GDM1 (cell line): ENCODE data around the gene UBE2J2.
A peak's percentile ranks its signal among the peaks of the same experiment; 100 is the strongest.

Experiments used
- DNase-seq: peaks from one replicate; lab custom pipeline; 2025; lab: John Stamatoyannopoulos, UW

Gene UBE2J2

DNA sequence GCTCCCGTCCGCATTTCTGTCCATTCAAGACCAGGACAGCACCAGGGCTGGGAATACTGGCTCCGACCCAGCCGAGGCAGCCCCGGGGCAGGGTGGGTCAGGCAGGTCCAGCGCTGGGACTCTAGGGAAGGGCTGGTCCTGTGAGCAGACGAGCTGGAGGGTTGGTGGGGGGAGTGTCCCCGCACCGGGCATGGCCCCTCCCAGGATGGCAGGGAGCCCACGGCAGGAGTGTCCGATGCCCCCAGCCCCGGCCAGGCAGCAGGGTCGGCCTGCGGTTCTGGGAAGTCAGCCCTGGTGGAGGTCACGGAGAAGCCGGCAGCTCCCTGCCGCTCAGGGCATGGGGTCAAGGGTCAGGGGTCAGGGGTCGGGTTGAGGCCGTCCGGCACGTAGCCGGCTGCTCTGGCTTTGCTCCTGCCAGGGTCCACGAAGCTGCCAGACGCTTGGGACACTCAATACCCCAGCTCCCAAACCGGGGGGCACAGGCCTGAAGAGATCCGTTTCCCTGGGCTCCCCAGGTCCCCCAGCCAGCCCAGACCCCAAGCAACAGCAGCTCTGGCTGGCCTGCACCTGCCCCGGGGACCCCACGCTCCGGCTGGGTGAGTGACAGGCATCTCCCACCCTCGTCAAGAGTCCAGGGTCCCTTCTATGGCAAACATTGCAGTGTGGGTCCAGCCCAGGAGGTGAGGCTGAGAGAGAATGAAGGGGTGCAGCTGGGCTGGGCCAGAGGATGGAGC, 33.9 kb downstream of the UBE2J2 start:
- DNase-seq, result no peak

DNA sequence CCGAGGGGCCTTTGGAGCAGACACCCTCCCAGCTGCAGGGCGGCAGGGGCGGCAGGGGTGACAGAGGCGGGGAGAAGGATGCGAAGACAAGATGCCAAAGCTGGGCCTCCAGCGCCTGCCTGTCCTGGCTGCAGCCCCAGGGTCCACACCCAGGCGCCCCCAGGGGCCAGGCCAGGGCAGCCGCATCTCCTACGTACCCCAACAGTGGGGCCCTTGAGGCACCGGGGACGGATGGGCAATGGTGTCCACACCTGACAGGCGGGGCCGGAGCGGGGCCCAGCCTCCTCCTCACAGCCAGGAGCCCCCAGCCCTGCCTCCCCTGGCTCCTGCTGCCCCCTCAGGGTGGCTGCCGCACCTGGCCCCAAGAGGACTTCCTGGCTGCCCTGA, 34.4 kb downstream of the UBE2J2 start:
- DNase-seq, result no peak

DNA sequence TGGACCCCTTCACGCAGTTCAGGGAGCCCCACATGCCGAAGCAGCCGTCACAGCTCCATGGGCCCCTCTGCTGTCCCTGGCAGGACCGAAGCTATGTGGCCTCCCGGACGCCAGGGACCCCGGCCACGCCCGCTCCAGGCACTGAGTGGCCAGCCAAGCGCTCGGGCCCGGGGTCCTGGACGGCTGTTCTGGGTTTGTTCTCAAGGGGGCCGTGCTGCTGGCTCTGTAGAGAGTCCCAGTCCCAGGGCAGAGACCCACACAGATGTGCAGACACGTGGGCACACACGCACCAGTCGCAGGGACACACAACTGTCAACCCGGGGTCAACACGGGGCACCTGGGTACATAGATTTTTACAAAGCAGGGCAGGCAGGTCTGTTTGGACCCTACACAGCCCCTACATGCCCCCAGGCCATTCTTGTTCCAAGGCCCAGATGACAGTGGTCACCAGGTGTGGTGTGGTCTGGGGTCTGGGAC, 34.9 kb downstream of the UBE2J2 start:
- DNase-seq, result no peak

DNA sequence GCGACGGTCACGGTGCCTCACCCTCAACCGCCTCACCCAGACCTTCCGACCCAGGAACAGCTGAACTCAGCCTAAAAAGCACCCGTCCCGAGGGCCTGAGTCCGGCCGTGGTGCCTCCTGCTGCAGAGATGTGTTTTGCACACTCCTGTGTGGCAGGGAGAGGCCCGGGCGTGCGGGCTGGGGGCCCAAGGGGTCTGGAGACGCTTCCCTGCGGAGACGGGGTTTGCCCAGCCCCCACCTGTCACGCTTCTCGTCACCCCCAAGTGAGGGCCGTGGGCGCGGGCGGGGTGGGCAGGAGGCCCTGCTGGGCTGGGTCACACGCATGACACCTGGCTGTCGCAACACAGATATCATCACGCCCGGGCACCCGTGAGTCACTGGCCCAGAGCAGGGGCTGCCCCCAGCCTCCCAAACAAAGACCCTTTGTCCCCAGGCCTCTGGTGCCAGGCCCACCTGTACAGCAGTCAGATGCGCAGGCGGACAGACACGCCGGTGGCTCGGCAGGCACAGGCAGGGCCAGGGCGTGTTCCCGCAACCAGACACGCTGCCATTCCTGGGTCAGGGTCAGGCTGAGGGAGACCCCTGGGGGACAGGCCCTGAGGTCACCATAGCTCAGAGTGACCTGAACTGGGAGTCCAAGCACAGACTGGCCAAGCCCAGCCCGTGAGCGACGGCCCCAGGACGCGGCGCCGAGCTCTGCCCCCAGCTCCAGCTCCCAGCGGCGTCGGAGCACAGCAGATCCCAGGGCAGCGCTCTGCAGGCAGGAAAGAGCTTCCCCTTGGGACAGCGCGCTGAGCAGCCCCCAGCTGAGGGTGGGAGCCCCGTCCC, 35.6 kb downstream of the UBE2J2 start:
- no peak for DNase-seq

DNA sequence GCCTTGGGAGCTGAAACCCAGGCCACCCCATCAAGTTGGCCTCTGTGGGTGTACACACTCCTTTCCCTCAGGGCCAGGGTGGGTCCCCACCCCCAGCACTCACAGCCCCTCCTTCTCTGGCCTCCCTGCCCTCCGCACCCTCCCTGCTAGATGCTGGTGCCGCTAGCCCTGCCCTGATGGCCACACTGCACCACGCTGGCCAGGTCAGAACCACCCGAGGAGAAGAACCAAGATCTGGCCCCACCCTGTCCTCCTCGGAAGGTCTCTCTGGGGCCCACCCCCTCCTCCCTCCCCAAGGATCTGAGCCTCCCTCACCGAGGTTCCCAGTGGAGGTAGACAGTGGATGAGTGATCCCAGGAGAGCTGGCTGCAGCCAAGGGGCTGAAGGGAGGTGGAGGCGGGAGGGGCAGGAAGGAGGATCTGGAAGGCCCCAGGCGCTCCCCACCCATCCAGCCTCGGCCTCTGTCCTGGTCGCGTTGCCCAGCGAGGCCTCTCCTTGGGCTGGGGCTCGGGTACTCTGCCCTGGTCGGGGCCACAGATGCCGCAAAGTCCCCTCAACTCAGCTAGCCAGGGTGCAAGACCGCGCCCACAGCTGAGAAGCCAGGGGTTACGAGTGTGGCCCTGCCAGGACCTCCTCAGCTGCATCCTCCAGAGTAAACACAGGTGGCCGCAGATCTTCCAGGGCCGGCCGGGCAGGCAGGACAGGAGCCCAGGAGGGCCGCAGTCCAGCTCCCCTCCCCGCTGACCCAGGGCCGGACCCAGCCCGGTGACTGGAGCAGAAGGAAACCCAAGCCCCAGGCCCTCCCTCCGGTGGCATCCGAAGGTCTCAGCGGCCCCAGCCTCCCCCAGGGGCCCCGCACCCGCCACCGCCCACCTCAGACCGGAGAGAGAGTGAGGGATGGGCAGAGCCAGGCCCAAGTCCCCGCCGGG, 36.4 kb downstream of the UBE2J2 start:
- DNase-seq, result no peak

DNA sequence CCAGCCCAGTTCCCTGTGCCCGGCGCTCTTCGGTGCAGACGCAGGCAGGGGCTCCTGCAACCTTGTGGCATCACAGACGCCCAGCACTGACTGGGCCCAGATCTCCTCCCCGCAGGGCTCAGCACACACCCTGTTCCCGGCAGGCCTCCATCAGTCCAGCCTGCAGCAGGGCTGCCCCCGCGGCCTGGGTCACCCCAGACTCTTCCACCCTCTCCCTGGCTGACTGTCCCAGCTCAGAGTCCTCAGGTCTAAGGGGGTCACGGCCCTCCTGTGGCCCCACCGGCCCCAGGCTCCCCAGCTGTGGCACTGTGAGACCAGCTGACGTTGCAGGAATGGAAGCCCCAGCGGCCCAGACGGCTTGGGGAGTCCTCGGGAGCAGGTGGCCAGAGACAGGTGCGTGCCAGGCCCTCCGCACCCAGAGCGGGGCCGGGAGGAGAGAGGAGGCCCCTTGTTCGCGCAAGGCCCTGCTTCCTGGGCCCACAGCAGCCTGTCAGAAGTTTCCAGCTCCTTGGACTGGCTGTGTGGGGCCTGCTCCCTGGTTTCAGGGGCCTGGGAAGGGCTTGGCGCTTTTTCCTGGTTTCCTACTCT, 37.4 kb downstream of the UBE2J2 start:
- no peak for DNase-seq

DNA sequence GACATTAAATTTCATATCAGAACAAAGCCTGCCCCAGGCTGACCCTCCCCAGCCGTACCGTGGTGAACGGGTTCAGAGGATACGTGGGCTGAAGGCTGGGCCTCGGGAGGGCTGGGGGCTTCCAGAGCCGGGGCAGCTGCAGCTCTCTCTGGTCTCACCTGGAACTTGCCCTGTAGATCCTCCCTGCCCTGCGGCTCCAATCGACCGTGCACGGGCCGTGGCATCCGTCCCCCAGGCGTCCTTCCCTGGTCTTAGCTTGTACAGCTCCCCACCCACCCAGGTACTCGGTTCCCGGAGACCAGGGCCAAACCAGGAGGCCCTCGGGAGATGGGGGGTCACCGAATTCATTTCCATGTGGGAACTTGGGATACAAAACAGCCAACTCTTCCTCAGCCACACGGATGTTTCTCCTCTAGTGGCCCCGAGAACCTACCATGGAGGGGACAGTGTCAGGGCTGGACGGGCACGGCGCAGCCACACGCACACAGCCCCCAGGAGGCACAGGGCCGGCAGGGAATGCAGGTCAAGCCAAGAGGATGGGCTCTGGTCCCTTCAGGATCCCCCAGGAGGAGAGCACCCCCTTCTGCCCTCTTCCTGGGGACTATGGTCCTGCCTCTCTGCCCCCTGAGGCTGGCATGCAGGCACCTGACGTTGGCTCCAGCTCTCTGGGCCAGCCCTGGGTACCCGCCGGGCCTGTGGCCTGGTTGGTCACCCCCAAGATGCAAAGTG, 38.5 kb downstream of the UBE2J2 start:
- no peak for DNase-seq

DNA sequence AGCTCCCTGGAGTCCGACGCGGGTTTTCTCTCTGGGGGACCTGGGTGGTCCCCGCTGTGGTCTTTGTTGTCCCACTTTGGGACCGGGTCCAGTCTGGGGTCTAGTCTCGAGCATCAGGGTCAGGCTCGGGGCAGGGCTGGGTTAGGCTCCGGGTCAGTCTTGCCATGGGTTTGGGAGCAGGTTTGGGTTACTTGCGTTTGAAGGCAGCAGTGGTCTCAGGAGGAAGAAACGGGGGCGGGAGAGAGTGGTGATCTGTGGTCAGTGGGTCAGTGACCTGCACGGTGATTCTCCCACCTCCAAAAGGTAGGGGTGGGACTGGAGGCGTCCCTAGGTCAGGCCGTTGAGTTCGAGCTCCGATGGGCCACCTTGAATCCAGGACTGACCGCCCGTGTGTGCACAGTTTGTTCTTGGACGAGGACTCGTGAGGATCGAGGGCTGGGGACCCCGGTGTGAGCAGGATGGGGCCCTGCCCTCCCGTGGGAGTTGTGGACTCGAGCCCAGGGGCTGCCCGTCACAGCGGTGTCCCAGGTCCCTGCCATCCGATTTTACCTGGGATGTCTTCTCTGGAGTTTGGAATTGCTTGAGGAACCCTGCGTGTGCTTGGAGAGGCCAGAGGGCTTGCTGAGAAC, 39.4 kb downstream of the UBE2J2 start:
- no peak for DNase-seq

DNA sequence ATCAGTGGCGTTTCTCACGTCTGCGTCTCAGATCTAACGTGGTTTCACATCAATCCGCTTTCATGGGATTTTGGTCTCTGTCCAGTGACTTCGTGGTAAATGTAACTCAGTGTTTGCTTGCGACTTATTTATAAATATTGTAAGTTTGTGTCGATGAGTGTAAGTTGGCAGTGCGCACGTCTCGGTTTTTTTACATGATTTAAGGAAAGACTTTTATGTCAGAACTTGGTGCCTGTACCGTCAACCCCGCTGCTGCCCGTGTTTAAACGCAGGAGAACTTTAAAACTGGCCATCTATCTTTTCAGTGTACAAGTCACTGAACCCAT, 40.1 kb downstream of the UBE2J2 start:
- no peak for DNase-seq

DNA sequence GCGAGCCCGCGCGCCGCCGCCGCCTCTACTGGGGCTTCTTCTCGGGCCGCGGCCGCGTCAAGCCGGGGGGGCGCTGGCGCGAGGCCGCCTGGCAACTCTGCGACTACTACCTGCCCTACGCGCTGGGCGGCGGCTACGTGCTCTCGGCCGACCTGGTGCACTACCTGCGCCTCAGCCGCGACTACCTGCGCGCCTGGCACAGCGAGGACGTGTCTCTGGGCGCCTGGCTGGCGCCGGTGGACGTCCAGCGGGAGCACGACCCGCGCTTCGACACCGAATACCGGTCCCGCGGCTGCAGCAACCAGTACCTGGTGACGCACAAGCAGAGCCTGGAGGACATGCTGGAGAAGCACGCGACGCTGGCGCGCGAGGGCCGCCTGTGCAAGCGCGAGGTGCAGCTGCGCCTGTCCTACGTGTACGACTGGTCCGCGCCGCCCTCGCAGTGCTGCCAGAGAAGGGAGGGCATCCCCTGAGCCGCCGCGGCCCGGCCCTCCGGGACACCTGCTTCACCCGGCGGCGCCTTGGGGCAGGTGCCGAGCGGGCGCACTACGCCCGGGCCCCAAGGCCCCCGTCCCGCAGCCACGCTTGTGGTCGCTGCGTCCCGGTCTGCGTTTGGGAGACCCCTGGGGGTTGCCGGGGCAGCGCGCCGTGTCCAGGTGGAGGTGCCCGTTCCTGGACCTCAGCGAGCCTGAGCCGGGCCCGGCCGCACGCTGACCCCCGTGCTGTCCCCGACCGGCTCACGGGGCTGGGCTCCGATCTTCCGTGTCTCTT, 40.7 kb downstream of the UBE2J2 start:
- no peak for DNase-seq

DNA sequence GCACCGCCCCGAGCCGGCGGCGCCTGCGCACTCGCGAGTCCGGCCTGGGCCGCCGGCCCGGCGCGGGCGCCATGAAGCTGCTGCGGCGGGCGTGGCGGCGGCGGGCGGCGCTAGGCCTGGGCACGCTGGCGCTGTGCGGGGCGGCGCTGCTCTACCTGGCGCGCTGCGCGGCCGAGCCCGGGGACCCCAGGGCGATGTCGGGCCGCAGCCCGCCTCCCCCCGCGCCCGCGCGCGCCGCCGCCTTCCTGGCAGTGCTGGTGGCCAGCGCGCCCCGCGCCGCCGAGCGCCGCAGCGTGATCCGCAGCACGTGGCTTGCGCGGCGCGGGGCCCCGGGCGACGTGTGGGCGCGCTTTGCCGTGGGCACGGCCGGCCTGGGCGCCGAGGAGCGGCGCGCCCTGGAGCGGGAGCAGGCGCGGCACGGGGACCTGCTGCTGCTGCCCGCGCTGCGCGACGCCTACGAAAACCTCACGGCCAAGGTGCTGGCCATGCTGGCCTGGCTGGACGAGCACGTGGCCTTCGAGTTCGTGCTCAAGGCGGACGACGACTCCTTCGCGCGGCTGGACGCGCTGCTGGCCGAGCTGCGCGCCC, 41.4 kb downstream of the UBE2J2 start, which contains the start of gene B3GALT6:
TSS of gene B3GALT6 (plus strand) at position 30 of the 588 bp plus-strand sequence. CDS start at position 72, 42 bp downstream.
- DNase-seq, result no peak

DNA sequence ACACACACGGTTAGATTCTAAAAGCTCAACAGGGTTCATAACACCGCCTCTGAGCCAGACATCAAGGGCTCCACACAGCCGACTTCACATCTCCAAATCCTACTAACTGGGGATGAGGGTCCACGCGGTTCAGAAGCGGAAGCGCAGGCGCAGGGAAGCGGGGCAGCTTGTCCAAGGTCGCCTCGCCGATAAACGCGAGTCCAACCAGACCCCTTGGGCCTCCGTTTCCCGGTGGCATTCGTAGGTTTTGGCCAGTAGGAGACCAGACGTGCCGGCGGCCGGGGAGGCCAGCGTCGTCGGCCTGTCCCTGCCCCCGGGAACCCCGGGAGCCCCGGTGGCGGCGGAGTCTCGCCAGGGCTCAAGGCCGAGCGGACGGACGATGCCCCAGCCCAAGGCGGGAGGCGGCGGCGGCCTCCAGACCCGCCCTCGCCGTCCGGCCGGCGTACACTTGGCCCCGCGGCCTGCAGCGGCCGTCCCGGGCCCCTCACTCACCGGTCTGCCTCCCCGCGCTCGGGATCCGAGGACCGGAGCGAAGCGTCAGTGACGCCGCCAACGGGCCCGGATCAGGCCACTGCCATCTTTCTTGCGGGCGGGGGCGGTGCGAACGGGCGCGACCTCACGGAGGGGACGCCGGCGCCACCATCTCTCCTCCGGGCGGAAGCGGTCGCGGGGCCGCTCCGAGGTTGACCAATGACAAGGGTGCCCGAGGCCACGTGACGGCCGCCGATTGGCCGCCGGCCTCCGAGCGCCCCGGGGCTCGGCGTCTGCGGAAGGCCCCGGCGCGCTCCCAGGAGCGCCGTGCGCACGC, 42.0 kb downstream of the UBE2J2 start, which contains the start of gene SDF4:
TSS of gene SDF4 (minus strand) at position 602 of the 808 bp plus-strand sequence. CDS start 3,229 bp downstream, outside the sequence.
- DNase-seq, result peak; percentile 97

DNA sequence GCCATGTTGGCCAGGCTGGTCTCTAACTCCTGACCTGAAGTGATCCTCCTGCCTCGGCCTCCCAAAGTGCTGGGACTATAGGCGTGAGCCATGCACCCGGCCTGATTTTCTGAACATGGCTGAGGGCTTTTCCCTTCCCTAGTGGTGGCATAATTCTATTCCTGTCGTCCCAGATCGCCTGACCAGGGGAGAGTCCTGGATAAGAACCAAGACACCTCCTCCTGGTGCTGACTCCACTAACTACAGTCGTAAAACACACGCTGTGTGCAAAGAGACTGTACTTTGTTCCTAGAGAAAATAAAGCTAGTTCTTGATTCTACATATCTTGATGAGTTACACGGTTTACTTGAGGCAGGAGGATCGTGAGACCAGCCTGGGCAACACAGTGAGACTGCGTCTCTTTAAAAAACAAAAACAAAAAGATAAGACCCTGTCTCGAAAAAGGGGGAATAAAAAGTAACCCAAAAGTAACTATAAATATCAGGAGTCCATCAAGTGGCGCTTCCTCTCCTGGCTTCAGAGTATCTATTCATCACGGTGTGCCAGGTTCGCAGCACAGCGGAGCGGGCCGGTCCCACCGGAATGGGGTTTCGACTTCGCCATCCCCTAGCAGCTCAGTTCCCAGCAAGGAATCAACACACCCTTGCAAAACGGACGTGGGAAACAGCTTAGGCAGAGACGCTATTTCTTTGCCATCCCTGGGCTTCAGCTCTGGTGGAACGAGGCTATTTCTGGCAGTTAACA, 42.8 kb downstream of the UBE2J2 start:
- no peak for DNase-seq

DNA sequence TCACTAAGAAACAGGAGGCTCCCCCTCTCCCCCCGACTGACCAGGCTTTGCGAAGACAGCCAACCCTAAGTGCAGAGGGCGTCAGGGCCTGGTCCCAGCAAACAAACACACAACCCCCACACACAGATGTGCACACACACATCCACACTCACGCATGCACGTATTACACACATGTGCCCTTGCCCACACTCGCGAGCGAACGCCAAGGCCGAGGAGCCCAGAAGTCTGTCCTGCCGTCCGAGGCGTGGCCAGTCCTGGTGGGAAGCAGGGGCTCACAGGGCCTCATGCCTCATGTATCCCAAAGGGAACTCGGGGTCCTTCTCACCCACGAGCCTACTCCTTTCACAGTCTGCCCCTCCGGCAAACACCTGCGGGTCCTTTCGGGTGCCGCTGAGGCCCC, 43.9 kb downstream of the UBE2J2 start:
- DNase-seq, result no peak

DNA sequence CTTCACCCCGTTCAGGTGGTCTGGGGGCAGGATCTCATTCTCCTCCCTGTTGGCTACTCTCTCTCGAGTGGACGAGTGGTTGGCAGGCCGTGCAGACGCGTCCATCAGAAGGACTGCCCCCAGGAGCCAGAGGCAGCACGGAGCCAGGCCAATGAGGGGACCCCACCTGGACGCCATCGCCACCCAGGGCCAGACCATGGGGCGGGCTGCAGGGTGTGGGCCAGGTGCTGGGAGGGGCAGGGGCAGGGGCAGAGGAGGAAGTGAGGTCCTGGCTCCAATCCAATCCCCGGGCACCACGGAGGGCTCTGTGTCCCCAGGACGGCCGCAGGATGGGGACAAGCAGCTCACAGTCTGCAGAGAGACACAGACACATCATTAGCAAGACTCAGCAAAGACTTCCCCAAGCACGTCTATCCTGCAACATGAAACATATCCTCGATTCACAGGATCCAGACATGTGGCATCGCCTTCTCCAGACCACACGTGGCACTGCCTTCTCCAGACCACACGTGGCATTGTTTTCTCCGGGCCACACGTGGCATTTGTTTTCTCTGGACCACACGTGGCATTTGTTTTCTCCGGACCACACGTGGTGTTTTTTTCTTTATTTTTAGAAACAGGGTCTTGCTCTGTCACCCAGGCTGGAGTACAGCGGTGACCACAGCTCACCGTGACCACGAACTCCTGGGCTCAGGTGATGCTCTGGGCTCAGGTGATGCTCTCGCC, 44.9 kb downstream of the UBE2J2 start:
- DNase-seq, result no peak

DNA sequence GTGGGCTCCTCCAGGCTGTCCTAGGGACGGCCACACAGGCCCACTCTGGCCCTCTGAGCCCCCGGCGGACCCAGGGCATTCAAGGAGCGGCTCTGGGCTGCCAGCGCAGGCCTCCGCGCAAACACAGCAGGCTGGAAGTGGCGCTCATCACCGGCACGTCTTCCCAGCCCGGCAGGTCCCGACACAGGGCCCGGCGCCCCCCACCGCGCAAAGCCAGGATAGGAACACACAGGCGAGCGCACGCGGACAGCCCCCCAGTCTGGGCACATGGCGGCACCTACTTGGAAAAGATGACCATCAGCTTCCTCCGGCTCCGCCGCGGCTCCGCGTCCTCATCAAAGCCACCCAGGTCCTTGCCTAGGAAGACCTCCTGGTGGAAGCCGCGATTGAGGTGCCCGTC, 45.5 kb downstream of the UBE2J2 start:
- no peak for DNase-seq

DNA sequence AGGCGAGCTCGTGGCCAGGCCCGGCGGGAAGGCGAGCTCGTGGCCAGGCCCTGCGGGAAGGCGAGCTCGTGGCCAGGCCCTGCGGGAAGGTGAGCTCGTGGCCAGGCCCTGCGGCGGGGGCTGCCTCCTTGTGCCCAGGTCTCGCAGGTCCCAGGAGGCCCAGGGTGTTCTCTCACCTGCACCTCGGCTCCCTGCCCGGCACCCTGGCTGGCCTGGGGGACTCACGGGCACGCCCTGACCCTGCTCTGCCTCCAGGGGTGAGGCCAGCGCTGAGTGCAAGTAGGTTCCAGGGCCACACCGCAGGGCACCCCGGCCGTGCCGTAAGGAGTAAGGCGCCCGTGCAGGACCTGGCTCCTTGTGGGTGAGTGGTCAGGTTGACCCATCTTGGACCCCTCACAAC, 46.3 kb downstream of the UBE2J2 start:
- no peak for DNase-seq
